ENCODE data around the gene ITGB3.
A peak's percentile ranks its signal among the peaks of the same experiment; 100 is the strongest.

ITGB3 gene

DNA sequence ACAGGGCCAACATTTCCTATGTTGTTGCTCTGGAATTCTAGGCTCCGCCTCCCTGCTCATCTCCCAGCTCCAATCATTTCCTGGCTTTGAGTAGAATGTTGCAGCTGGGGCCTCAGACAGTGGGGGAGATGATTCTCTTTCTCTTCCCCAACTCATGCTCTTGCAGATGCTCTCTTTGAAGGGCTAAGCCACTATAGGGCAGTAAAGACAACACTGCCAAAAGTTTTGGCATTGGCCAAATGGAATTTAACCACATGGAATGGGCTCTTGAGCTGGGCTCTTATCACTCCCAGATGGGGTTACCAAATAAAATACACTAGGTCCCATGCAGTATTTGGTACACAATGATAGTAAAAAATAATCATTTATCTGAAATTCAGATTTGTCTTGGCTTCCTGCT lies 50.6 kb downstream of the ITGB3 start:
- no peak for DNase-seq

- DNase-seq: peak; percentile 32
Observed at GRCh38 chr17:47305302-47305923, 51.8 kb downstream of the ITGB3 start.

DNA sequence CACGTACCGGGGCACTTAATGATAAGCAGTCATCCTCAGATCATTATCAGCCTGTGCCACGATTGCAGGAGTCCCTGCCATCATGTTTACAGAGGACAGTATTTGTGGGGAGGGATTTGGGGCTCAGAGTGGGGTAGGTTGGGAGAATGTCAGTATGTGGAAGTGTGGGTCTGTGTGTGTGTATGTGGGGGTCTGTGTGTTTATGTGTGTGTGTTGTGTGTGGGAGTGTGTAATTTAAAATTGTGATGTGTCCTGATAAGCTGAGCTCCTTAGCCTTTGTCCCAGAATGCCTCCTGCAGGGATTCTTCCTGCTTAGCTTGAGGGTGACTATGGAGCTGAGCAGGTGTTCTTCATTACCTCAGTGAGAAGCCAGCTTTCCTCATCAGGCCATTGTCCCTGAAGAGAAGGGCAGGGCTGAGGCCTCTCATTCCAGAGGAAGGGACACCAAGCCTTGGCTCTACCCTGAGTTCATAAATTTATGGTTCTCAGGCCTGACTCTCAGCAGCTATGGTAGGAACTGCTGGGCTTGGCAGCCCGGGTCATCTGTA lies 56.6 kb downstream of the ITGB3 start:
- DNase-seq: no peak

DNA sequence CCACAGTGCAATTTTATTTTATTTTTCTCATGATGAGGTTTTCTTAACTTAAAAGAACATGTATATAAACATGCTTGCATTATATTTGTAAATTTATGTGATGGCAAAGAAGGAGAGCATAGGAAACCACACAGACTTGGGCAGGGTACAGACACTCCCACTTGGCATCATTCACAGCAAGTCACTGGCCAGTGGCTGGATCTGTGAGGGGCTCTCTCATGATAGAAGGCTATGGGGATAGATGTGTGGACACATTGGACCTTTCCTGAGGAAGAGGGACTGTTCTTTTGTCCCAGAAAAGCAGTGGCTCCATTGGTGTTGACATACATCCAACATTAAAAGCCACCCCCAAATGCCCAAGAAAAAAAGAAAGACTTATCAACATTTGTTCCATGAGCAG lies 57.8 kb downstream of the ITGB3 start:
- no peak for DNase-seq

- peak; percentile 88 for DNase-seq
Observed at GRCh38 chr17:47315451-47316266, 62.0 kb downstream of the ITGB3 start.

DNA sequence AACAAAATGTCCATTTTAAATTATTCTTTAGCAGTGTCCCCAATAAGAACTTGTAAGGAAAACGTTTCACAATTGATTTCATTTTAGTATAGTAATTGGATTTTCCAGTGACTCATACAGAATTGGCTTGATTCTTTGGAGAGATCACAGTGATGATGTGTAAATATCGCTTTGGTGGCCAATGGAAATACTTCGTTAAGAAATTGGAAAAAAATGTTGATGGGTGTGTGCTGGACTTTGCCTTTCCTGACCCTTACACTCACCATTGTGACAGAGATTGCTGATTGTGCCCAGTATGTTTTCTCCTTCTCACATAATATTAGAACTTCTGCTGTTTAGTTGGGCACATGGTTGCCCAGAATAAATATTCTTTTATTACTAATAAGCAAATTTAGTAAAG lies 62.7 kb downstream of the ITGB3 start:
- no peak for DNase-seq

DNA sequence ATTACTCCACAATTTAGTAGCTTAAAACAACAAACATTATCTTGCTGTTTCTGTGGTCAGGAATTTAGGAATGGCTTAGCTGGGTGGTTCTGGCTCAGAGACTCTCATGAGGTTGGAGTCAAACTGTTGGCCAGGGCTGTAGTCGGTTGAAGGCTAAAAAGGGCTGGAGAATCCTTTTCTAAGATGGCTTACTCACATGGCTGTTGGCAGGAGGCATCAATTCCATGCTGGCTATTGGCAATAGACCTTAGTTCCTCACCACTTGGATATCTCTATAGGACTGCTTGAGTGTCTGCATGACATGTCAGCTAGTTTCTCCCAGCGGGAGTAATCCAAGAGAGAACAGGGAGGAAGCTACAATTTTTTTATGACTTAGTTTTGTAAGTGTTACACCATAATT lies 63.5 kb downstream of the ITGB3 start:
- no peak for DNase-seq

DNA sequence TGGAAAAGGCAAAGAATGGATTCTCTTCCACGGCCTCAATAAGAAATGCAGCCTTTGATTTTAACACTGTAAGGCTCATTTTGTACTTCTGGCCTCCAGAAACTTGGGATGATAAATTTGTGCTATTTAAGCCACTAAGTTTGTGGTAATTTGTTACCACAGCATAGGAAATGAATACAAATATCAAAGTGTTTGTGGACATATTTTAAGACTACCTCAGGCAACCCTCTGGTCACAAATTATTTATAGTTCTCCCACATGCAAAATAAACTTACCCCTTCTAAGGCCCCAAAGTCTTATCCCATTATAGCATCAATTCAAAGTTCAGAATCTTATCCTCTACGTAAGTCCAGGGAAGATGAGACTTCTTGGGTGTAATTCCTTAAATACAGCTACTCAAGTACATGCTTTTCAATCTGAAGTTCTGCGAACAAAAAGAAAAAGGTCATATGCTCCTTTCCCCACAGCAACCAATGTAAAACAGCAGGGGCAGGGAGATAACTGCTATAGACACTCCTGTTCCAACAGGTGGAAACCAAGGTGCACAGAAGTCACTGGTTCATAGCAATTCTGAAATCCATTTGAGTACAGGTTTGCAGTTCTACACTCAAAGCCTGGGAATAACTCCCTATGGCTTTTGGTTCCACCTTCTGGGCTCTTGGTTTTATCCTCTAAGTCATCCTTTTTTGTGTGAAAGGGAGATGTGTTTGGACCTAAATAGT lies 64.7 kb downstream of the ITGB3 start:
- no peak for DNase-seq

- DNase-seq: no peak
Observed at GRCh38 chr17:47320879-47321502, 67.4 kb downstream of the ITGB3 start.

- DNase-seq: peak; percentile 96
Observed at GRCh38 chr17:47323382-47324223, 70.0 kb downstream of the ITGB3 start, which contains the start of gene EFCAB13. TSS of gene EFCAB13 (plus strand) at chr17:47323955. CDS start at chr17:47328354, 4,399 bp downstream.

GRCh38 chr17:47324224-47325020 lies 70.8 kb downstream of the ITGB3 start:
- DNase-seq: peak; percentile 87

DNA sequence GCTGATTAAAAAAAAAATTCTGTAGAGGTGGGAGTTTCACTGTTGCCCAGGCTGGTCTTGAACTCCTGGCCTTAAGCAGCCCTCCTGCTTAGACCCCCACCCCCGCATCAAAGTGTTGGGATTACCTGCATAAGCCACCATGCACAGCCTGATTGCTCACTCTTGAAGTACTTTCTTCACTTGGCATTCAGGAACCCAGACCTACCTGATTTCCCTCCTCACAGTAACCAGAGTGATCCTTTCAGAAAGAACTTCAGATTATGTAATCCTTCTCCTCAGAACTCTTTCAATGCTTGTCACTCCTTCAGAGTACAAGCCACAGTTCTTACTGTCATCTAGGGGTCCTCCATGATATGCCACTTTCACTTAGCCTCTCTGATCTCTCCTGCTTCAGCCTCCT lies 71.5 kb downstream of the ITGB3 start:
- no peak for DNase-seq

DNA sequence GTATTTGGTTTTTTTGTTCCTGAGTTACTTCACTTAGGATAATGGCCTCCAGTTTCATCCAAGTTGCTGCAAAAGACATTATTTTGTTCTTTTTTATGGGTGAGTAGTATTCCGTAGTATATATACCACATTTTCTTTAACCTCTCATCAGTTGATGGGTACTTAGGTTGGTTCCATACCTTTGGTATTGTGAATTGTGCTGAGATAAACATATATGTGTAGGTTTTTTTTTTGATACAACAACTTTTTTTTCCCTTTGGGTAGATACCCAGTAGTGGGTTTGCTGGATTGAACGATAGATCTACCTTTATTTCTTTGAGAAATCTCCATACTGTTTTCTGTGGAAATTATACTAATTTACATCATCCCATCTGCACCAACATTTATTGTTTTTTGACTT lies 76.9 kb downstream of the ITGB3 start:
- DNase-seq: no peak

- DNase-seq: no peak
Observed at GRCh38 chr17:47332287-47332686, 78.7 kb downstream of the ITGB3 start.

DNA sequence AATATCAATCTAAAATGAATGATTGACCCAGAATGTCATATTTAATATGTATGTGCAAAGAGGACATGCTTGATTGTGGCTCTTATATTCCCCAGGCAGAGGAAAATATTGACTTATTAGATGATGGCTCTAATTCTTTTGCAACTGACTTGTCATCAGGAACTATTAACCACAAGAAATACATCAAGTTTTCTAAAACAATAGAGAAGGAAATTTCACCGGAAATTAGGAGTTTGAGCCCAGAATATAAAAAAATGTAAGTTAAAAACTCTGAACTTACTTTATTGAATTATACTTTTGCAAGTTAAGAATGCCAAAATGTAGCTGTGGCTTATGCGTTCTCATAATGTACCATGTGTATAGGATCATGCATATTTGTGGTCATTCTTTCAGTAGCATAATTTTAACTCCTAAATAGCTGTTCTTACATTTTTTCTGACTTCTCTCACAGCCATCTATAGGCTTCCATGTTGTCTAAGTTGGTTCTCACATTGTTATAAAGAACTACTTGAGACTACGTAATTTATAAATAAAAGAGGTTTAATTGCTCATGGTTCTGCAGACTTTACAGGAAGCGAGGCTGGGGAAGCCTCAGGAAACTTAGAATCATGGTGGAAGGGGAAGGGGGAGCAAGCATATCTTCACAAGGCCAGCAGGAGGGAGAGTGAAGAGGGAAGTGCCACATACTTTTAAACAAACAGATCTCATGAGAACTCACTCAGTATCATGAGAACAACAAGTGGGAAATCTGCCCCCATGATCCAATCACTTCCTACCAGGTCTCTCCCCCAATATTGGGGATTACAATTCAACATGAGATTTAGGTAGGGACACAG lies 81.7 kb downstream of the ITGB3 start:
- DNase-seq: peak; percentile 17

GRCh38 chr17:47338026-47338425 lies 84.4 kb downstream of the ITGB3 start:
- DNase-seq: no peak

GRCh38 chr17:47352848-47353247 lies 99.2 kb downstream of the ITGB3 start:
- peak; percentile 76 for DNase-seq

DNA sequence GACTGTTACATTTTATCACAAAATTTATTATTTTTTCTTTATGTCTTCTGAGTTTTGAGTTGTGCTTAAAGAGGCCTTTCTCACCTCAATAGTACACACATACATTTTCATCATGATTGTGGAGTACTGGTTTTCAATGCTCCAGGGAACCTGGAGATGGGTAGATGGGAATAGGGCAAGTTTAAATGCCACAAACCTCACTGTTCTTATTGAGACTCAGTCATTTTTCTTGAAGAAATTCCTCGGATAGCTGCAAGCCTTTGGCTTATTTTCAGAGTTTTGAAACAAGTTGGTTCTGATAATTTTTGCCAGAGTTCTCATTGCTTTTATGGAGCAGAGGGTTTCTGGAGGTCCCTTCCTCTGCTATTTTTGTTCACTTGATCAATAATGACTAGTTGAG lies 105.0 kb downstream of the ITGB3 start:
- no peak for DNase-seq

Data from hematopoietic multipotent progenitor cell treated with erythropoietin and hydrocortisone succinate and interleukin-3 and kit ligand, for 4 days (in vitro differentiated cells).